Fibroblast of the aortic adventitia (primary cell): ENCODE measurements around the gene MRPL50. TPM values are rescaled to one million over a fixed set of nuclear protein-coding genes. Genes with fewer than 3 reads are reported as not detected.

Source experiments
- DNase-seq: peaks from one replicate; pipeline ENCODE4 v3.0.0-alpha.2; 2010; ENCODE audit warnings: low read depth
- H3K4me3 ChIP-seq: 2 replicates; pipeline ENCODE4 v1.5.1; 2011; ENCODE audit warnings: low read depth, mild to moderate bottlenecking, control low read depth, low read length, moderate library complexity
- total RNA-seq: library from RNA; depleted of rRNA; stranded (reverse); fragments of >200 nt; gene quantifications from 2 replicates; pipeline ENCODE4 v1.2.3, GENCODE V29; 2012; ENCODE audit warnings: low replicate concordance
- TF ChIP-seq, protein P1 (sequence below): IDR thresholded peaks from 2 replicates; pipeline ENCODE4 v1.5.1; 2011; ENCODE audit warnings: mild to moderate bottlenecking, low read length, control low read depth, inconsistent platforms; ENCODE audit not compliant: insufficient read depth

Gene MRPL50
- total RNA-seq, 1 donor: 14.0 TPM

DNA sequence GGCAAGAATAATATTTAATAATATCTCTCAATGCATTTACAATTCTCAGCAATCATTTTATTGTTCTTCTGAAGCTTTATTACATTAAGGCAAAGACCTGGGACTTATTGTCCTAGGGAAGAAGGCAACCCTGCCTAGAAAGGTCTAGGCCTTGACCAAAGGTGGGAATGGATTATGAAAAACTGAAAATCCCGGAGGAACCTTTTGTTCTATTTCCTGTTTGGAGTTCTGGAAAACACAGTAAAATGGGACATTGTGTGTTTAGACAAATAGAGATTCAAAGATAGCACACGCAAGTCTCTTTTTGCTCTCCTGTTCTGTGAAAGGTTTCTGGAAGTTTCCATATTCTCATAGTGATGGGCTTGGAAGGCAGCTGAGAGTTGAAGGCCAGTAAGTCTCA lies 44.7 kb downstream of the MRPL50 start:
- TF ChIP-seq, protein P1, sequence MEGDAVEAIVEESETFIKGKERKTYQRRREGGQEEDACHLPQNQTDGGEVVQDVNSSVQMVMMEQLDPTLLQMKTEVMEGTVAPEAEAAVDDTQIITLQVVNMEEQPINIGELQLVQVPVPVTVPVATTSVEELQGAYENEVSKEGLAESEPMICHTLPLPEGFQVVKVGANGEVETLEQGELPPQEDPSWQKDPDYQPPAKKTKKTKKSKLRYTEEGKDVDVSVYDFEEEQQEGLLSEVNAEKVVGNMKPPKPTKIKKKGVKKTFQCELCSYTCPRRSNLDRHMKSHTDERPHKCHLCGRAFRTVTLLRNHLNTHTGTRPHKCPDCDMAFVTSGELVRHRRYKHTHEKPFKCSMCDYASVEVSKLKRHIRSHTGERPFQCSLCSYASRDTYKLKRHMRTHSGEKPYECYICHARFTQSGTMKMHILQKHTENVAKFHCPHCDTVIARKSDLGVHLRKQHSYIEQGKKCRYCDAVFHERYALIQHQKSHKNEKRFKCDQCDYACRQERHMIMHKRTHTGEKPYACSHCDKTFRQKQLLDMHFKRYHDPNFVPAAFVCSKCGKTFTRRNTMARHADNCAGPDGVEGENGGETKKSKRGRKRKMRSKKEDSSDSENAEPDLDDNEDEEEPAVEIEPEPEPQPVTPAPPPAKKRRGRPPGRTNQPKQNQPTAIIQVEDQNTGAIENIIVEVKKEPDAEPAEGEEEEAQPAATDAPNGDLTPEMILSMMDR: no peak
- no peak overlapping the region for H3K4me3 ChIP-seq
- DNase-seq: no peak

DNA sequence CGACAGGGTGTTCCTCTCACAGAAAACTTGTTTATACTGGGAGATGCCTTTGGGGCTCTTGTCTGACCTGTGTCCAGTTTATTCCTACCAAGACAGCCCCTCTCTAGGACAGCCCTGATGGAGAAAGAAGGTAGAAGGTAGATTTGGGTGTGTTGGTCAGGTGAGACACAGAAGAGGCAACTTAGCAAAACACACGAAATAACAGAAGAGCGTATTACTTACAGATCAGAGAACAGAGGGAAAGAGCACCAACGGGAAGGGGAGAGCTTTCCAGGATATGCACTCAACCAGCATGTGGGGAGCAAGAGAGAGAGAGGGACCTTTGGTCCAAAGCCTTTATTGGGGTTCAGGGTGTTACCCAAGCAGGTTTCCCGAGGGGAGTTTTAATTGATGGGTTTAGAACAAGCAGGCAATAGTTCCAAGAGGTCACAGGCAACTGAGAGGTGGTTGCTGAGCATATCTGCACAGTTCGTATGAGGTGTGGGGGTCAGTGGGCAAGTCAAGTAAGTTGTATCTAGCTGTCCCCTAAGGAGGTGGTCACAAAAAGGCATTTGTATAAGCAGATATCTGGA lies 45.4 kb downstream of the MRPL50 start:
- no peak for DNase-seq
- no peak overlapping the region for H3K4me3 ChIP-seq
- TF ChIP-seq, protein P1: no peak

DNA sequence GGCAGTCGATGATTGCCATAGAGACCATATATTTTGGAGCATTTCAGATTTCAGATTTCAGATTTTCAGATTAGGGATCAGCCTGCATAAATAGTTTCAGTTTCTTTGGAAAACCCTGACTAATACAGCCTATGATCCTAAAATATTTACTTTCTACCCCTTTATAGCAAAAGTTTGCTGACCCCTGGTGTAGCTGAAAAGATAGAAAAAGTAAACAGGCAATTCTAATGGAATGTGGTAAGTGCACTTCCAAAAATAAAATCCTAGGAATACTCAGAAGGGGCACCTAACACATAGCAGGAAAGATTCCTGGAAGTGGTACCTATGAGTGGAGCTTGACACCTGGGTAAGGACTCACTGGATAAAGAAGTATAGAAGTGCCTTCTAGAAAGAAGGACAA lies 48.1 kb downstream of the MRPL50 start:
- no peak overlapping the region for H3K4me3 ChIP-seq
- no peak for DNase-seq
- TF ChIP-seq, protein P1: no peak

DNA sequence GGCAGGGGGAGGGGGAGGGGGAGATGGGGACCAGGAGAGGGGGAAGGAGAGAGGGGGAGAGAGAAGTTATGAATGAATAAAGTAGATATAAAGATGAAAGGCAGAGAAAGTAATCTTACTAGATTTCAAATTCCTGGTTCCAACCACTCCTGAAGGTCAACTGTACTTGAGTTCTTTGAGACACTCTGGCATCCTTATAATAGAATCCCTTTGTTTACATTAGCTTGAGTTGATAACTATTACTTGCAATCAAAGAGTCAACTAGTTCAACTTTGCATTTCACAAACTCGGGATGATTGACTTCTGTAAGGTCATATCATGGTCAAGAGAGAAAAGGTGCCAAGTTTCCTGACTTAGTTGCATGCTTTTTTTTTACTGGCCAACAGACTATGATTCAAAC lies 55.8 kb downstream of the MRPL50 start:
- TF ChIP-seq, protein P1: no peak
- DNase-seq: no peak
- no peak overlapping the region for H3K4me3 ChIP-seq

DNA sequence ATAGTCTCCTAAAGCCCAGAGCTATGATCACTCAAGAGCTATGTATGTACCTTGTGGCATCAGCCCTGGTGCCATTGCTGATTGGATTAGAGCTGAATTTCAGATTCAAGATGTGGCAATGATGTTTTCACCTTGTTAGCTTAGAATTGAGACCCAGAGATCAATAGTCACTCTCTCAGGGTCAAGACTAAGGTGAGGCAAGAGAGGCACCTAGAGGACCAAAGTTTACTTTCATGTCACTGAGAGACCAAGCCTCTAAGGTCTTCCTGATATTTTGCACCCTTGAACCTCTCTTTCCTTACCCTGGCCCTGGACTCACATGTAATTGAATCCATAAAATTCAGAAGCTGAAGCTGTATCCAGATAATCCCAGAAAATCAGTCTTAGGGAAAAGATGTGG lies 56.5 kb downstream of the MRPL50 start:
- TF ChIP-seq, protein P1: no peak
- H3K4me3 ChIP-seq: no peak overlapping the region
- DNase-seq: no peak

Other genes with a start within 250 kb of the MRPL50 start
- gene BAAT, start 13.6 kb downstream of the MRPL50 start, total RNA-seq: not detected in 2 replicates
- gene ZNF189, start 233 bp upstream of the MRPL50 start, total RNA-seq: 15.3 and 18.3 TPM in 2 replicates
- not detected in 2 replicates for gene ALDOB, start 37.2 kb upstream of the MRPL50 start, total RNA-seq
- 37.7 and 59.9 TPM in 2 replicates for gene RNF20, start 135.2 kb upstream of the MRPL50 start, total RNA-seq
- not detected in 2 replicates for gene PPP3R2, start 196.4 kb upstream of the MRPL50 start, total RNA-seq